NCI-H1417 treated with DMSO at 0.1 percent for 48 hours (cell line): Measurements from ENCODE around the gene FAM200B.
"Not testable (repeated sequence)": the region's sequence is repeated elsewhere in the genome, so short reads cannot be mapped to it uniquely, and the experiment has no call there.

Experiments
- DNase-seq: peaks from one replicate; lab custom pipeline; 2025; lab: John Stamatoyannopoulos, UW

Gene FAM200B

DNA sequence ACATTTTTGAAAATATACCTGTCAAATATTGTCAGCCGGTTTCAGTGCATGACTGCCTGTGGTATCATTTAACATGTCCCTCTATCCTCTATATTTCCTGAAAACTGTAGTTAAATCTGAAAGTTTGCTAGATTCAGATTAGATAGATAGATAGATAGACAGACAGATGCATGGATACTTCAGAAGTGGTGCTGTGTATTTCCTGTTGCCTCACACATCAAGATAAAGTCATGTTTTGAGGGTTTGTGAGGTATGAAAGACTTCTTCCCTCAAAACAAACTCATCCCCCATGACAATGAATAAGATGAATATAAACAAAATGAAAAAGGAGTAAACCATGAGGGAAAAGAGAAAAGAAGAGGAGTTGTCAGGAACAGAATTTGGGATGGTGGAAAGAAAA lies 15.2 kb downstream of the FAM200B start:
- DNase-seq: no peak

DNA sequence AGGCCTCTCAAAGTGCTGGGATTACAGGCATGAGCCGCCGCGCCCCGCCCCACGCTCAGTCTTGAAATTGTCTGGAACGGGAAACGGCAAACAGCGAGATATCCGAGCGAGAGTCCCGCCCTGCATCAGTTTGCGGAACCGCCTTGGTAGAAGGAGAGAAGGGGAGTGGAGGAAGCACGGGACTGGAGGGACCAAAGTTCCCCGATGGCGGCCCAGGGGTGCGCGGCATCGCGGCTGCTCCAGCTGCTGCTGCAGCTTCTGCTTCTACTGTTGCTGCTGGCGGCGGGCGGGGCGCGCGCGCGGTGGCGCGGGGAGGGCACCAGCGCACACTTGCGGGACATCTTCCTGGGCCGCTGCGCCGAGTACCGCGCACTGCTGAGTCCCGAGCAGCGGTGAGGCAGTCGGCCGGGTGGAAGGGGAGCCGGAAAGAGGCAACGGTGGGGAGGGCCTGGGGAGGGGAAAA lies 21.3 kb downstream of the FAM200B start, which contains the start of gene BST1:
TSS of gene BST1 (plus strand) at position 125 of the 463 bp plus-strand sequence. CDS start at position 205, 80 bp downstream.
- no peak for DNase-seq

DNA sequence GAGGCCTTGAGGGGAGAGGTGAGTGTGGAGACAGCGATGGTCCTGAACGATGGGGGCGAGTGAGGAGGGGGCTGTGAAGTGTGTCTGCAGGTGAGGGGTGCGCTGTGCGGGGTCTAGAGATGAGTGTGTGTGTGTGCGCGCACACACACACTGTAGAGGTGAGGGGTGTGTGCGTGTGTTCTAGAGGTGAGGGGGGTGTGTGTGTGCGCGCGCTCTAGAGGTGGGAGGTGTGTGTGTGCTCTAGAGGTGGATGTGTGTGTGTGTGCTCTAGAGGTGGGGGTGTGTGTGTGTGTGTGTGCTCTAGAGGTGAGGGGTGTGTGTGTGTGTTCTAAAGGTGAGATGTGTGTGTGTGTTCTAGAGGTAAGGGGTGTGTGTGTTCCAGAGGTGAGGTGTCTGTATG lies 21.8 kb downstream of the FAM200B start:
- DNase-seq: no peak

DNA sequence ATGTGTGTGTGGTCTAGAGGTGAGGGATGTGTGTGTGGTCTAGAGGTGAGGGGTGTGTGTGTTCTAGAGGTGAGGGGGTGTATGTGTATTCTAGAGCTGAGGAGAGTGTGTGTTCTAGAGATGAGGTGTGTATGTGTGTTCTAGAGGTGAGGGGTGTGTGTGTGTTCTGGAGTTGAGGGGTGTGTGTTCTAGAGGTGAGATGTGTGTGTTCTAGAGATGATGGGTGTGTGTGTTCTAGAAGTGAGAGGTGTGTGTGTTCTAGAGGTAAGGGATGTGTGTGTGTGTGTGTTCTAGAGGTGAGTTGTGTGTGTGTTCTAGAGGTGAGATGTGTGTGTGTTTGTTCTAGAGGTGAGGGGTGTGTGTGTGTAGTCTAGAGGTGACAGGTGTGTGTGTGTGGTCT lies 22.5 kb downstream of the FAM200B start:
- DNase-seq: no peak

DNA sequence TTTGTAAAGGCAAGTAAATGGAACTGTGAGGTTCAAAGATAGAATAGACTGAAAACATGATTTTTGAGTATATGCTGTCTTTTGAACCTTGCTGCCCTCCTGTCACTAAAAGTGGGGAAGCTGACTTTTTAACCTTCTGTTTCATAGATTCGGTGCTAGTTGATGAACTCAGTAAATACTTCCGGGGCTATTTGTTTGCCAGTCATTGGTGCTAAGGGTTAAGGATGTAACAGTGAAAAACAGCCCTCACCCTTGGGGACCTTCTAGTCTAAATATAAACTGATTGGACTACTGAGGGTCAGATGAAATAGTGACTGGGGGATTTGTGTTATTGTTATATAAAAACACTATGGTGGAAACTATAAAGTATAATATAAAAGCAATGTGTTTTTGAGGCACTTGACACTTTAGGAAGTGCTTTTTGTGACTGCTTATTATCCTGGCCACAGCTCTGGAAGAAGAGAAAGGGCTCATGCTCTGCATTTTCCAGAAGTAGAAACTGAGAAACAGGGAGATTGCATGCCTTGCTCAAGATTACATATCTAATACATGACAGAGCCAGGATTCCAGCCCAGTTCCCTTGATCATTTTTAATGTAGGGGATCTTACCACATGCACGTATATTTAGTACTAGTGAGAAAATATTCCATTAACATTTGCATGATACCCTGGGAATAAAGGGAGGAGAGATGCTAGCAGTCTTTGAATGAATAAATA lies 25.2 kb downstream of the FAM200B start:
- DNase-seq: no peak

DNA sequence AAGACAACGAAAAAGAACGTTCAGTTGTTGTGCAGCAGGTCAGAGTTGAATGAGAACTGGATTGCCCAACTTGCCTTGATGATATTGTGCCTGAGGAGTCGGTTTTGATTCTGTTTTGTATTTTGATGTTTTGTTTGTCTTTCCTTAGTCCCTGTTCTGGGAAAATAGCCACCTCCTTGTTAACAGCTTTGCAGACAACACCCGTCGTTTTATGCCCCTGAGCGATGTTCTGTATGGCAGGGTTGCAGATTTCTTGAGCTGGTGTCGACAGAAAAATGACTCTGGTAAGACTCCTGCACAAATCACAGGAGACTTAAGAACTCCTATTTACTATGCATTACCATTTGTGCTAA lies 25.7 kb downstream of the FAM200B start:
- no peak for DNase-seq

DNA sequence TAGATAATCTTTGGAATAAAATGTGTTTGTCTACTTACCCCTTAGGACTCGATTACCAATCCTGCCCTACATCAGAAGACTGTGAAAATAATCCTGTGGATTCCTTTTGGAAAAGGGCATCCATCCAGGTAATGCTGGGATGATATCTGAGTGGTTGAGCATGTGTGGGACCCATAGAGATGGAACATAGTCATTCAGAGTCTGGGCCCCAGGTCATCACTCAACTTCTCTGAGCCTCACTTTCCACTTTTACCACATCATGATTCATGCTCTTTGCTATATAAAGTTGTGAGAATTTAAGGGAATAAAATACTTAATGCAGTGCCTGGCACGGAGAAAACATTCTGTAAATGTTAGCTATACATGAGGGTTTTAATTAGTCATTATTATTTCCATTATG lies 30.1 kb downstream of the FAM200B start:
- no peak for DNase-seq

DNA sequence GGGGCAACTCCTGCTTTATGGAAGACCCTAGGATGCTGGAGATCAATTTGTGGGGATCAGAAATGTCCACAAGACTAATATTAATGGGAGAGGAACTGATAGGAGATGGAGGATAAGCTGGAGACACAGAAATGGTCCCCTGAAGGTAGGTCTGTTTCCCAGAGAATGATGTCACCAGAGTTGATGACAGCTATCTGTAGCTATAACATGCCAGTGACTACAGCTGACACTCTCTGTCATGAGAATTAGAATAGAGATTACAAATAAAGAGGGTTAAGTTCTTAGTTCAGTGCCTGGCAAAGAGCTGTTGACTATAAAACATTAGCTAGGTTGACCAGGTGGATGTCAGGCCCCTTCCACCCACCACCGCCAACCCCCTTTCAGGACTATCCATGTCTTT lies 30.6 kb downstream of the FAM200B start:
- no peak for DNase-seq

DNA sequence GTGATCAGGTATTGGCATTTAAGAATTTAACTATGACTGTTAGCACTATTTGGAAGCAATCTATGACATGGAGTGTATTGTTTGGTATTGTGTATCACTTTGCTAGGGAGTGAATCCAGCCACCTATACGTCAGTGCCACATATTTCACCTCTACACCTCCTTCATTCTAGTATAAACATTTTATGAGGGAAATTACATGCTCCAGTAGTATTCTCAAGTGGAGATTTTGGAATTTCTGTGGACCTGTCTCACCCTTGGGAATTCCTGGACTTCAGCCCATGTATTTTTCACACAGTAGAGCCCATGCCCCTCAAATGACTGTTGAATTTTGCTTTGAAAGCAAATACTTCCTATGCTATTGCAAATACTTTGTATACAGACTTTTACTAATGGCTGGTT lies 32.5 kb downstream of the FAM200B start:
- no peak for DNase-seq

DNA sequence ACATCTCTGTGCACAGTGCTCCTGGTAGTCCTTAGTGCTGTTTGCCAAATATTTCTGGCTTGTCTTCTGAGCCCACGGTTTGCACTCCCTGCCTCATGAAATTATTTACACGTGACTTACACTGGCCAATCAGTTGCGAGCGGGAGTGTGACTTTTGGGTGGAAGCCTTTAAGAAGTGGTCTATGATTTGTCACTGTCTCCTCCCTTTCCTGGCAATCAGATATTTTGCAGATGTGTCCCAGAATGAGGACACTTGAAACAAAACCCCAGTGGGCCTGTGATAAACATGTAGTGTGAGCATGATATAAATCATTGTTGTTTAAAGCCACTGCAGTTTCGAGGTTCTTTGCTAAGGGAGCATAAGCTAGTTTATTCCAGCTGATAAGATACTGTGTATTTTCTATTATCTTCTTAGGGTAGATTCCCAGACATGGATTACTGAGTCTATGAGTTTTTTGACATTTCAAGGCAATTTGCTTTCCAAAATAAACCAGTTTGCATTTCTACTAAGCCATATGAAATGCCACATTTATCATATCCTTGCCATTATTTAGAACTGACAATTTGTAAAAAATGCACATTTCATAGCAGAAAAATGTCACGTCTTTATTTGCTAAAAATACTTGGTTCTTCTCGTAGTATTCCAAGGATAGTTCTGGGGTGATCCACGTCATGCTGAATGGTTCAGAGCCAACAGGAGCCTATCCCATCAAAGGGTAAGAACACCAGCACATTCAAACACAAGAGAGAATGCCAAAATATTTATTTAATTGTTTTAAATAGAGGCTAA lies 33.2 kb downstream of the FAM200B start:
- DNase-seq: no peak

DNA sequence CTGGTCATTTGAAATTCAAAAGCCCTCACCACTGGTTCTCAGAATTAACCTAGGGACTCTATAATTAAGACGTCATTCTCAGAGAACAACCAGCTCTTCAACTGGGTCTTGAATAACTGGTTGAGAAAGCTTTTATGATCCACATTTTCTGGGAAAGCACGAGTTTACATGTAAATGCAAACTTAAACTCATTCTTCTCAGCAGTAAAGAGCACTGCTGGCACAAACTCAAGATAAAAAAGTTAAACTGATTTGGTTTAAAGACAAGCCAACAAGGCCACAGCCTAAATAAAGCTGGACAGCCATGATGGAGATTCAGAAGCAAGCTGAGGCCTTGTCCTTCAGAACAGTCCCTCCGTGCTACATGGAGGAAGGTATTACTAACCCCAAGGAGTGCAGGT lies 34.5 kb downstream of the FAM200B start:
- no peak for DNase-seq

DNA sequence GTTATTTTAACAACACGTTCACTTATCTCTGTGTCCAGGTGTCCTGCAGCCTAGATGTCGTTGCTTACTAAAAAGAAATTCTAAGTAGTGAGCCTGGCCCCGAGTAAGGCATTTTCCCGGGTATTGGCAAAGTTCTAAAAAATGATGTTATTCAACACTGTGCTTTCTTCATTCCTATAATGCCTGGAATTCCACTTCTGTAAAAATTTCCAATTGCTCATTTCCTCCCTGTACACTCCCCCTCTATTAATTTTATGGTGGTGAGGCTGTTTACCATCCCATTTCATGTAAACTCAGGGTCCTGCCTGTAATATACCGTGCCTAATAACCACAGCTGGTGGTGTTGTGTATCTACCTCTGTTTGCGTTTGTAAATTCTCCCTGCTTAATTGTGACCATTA lies 35.5 kb downstream of the FAM200B start:
- DNase-seq: no peak

DNA sequence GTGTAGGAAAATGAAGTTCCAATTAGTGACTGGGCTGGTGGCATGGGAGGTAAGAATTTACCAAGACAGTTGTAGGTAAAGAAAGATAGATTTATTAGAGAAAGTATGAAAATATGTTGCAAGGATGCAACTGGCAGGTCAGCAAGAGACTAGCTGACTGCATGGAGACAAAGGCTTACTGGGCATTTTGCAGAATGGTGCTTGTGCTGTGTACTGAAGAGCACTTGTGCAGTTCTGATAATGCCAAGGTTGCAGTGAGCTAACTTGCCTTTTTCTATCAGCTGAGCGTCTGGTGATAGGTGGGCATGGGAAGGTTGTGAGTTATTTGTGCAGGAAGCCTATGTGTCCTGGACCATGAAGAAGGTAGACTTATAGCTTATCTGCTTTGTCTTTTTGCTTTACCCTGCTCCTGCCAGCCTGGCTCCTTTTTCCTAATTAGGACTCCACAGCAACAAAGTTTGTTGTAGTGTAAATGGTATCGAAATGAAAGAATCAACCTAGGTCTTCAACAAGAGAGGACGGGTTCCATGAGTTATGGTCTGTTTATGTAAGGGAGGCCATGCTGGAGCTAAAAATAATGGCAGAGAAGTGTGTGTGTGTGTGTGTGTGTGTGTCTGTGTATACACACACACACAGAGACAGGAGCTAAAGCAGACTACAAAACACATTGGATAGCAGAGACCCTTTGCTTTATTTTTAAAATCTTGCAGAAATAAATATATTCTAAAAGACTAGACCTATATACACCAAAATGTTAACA lies 36.2 kb downstream of the FAM200B start:
- no peak for DNase-seq

DNA sequence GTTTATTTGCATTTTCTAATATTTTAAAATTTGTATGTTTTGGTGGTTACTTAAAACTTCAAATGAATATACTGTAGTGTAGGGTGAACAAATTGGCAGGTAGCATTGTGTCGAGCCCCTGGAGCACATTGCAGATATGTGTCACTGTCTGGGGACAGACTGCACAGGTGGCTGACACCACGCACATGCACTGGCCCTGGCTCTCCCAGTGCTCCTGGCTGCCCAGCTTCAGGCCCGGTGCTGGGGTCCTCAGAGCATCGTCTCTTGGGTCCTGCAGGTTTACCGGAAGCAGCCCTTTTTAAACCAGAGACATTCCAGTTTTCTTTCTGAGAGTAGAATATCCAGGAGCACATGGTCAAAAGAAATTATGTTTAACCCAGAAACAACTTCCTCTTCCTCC lies 36.8 kb downstream of the FAM200B start:
- no peak for DNase-seq

DNA sequence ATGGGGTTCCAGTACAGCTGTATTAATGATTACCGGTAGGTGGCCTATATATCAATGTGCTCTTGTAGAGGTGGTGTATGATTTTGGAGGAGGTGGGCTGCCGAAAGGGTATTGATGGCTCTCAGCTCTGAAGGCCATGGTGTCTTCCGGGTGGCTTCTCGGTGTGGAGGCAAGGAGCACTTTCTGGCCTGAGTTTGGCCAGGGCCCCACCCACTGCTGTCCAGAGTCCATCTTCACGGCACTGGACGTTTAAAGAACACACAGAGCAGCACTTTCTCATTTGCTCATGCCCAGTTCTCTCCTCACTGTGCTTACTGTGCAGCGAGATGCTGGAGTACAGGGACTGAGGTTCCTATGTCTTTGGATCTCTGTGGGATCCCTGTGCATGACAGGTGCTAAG lies 37.3 kb downstream of the FAM200B start:
- no peak for DNase-seq

DNA sequence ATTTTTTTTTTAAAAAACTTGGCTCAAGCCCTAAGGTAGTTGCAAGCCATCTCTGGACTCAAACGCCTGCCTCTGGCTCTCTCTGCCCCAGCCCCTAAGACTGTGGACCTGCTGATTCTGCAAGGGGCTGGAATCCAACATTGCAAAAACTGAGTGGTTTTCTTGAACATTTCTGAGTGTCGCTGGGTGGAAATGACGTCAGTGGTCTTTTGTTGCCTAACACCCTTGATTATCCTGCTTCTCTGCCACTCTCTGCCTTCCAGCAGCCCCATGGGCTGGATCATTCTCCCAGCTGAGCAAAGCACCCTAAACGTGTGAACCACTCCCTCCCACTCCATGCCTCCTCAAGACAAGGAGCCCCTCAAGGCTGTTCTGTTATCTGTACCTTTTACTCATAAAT lies 37.9 kb downstream of the FAM200B start:
- DNase-seq: no peak

DNA sequence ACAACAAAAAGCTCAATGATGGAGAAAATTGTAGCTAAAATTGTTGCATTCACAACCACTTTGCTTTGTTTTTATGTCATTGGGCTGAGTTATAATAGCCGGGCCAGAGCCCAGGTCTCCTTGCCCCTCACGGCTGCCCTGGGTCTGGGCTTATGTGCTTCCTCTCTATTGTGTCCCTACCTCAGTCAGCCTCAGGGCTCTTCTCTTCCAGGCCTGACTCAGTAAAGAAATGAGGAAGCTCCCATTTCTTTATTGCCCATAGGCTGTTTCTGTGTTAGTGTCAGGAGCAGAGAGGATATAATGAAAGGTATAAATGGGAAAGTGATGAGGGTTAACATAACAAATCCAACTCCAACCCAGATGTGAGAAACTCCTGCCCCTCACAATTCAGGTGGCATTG lies 39.2 kb downstream of the FAM200B start:
- no peak for DNase-seq

DNA sequence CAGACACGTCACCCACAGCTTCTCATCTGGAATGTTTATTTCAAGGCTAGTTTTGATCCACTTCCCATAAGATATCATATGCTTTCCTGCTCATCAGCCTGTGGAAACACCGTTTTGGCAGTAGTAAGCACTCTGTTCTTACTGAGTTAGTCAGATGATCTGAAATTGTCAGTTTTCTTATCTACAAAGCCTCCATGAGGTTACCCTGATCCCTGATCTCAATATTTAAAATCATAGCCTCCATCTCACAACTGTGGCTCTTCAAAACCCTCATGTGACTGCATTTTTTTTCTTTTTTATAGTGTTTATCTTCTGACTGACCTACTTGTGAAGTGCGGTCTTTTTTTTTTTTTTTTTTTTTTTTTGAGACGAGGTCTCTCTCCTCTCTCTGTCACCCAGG lies 44.0 kb downstream of the FAM200B start:
- no peak for DNase-seq

DNA sequence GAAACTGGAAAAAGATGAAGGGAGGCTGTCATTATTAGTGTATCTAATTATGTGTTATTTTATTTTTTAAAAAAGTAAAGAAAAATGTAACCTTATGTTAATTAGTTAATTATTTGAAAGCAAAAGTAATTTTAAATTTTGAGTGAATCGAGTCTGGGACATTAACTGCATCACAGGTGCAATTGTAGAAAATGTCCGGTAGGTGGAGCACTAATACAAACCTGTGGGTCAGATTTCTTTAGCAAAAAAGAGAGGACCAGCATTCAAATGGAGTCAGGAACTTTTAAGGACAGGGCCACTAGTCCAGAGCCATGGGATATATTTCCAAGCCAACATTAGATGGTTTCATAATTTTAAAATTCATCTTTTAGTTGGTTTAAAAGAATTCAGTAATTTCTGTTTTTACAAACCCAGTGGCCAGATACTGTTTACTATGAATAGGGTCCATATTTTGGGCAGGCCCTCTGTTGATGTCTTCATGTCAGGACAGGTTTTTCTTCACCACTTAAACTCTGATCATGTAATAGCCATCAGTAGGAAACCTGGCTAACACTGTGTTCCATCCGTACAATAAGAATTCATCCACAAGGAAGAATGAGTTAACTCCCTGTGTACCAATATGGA lies 48.4 kb downstream of the FAM200B start:
- DNase-seq: no peak

DNA sequence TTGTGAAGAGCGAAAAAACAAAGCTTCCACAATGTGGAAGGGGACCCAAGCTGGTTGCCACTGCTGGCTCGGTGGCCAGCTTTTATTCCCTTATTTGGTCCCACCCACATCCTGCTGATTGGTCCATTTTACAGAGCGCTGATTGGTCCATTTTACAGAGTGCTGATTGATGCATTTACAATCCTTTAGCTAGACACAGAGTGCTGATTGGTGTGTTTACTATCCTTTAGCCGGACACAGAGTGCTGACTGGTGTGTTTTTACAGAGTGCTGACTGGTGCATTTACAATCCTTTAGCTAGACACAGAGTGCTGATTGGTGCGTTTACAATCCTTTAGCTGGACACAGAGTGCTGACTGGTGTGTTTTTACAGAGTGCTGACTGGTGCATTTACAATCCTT lies 51.4 kb downstream of the FAM200B start:
- not testable (repeated sequence) for DNase-seq

DNA sequence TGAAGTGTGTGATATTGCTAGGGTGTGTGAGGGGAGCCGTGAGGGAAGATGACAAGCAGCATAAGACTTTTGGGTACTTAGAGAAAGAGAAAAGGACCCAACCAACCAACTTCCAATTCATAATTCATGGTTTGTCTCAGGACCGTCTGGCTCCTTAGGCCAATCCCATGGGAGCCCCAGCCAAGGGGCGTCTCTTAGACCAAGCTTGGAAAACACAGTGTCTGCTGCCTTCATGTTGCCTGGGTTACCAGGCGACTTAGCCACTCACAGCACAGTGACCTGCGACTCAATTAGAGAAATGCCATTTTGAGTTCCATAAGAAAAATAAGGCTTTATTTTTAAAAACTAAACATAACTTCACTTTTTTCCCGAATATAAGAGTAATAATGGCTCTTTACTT lies 53.9 kb downstream of the FAM200B start:
- DNase-seq: no peak

DNA sequence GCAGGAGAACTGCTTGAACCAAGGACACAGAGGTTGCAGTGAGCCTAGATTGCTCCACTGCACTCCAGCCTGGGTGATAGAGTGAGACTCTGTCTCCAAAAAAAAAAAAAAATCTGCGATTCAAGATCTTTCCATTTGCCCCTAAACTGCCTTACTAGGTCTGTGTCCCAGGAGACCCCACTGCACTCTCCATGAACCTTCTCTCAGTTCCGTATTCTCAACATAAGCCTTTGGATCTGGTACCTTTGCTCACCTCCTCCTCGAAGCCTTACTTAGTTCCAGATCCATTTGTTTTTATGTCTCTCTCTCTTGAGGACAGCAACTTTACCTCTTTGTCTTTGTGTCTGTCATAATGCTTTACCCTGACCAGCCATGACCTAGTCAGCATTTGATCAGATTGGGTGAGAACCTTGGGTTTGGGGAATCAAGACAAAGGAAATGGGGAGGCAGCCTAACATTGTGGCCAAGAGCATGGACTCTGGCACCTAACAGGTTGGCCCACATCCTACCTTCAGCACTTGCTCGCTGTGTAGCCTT lies 55.0 kb downstream of the FAM200B start:
- DNase-seq: no peak
